DMS 273 treated with DMSO at 0.1 percent for 48 hours (cell line): ENCODE results near the gene MRPL19.

ENCODE experiments used
- DNase-seq: peaks from one replicate; lab custom pipeline; 2025; lab: John Stamatoyannopoulos, UW

The MRPL19 gene

DNA sequence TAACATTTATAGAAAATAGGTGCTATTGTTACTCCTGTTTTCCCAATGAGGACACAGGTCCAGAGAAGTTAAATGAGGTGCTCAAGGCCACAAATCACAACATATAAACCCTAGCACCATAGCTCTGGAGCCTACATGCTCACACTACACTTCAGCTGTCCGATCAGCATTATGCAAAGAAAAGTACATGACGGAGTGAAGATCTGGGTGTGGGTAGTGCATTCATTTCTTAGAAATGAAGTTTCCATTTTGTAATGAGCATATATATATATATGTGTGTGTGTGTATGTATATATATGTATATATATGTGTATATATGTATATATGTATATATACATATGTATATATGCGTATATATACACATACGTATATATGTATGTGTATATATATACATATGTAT is 30.2 kb upstream of the MRPL19 start:
- no peak for DNase-seq

DNA sequence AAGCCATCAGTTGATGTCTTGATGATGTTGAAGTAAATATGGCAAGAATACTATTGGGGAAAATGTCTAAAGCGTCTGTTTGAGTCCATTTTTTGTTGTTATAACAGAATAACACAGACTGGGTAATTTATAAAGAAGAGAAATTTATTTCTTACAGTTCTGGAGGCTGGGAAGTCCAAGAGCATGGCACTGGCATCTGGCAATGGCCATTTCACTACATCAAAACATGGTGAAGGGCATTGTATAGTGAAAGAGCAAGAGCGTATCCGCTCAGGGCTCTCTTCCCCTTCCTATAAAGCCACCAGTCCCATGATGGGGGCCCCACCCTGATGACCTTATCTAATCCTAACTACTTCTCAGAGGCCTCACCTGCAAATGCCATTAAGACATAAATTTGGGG is 29.6 kb upstream of the MRPL19 start:
- DNase-seq: no peak

DNA sequence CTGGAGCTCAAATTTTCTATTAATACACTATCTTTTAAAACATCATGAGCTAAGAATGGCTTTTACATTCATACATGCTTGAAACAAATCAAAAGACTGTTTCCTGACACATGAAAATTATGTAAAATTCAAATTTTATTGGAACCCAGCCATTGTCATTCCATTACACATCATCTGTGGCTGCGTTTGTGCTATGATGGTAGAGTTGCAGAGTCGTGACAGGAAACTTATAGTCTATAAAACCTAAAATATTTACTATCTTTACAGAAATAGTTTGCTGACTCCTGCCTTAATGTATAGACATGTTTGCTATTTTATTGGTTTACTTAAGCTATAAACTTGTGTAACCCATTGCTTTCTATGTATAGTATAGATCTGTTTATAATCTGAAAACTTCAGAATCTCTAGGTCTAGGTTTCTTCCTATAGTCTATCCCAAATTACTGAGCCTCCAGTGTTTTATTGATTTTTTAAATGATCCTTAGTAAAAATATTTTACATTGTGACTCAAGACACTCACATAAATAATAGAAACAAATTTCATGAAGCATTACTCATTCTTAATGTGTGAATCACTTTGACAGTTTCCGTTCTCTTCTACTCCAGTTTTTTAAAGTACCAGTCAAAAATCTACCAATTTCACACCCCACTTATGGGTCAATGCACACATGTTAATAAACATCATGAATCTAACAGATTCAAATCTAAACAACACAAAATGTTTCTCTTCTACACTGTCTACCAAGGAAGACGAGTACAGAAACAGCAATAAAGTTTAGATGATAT is 26.4 kb upstream of the MRPL19 start:
- DNase-seq: no peak

DNA sequence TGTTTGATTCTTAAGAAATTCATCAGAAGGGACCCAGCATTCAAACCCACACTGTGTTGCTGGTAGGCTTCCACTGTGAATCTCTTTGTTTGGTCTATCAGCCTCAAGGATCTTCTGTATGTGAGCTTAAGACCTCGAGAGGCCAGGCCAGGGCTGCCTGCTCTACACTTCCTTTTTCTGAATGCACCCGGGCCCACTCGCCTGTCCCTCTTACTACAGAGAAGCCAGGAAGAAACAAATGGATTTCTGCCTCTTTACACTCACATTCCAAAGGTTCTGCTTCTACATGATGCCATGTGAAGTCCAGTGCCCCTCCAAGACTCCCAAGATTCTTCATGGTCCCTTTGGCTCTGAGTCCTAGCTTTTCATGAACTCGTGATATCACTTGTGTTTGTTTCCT is 25.4 kb upstream of the MRPL19 start:
- DNase-seq: no peak

DNA sequence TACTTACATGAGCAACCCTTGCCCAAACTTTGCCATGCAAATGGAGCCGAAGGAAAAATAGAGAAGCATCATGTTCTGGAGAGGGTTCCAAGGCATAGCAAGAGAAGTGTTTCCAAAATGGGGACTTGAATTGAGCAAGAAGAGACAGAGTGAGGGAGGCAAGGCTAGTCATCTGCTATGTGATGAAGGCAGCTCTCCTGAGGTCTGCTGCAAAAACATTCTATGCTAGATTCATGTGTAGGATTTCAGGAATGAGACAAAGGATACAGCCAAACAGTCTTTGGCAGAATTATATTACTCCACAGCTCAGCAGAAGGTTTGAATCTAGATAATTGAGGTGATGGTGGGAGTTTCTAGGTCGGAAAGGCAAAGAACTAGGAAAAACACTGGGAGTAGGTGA is 24.1 kb upstream of the MRPL19 start:
- no peak for DNase-seq

DNA sequence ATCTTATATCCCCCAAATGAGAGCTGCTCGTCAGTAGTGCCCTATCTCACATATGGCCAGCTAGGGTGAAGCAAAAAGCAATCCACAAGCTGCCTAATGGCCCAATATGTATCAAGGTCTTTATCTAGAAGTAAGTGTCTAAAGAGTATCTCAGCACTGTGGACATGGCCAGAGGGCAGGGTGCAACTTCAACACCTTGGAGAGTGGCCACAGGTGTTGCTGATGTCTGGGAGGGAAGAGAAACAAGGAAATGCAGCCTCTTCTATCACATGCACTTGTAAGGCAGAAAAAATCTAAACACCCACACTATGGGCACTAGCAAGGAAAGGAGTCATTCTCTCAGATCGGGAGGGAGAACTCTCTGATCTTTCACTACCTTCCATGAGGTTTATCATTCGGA is 23.7 kb upstream of the MRPL19 start:
- no peak for DNase-seq

DNA sequence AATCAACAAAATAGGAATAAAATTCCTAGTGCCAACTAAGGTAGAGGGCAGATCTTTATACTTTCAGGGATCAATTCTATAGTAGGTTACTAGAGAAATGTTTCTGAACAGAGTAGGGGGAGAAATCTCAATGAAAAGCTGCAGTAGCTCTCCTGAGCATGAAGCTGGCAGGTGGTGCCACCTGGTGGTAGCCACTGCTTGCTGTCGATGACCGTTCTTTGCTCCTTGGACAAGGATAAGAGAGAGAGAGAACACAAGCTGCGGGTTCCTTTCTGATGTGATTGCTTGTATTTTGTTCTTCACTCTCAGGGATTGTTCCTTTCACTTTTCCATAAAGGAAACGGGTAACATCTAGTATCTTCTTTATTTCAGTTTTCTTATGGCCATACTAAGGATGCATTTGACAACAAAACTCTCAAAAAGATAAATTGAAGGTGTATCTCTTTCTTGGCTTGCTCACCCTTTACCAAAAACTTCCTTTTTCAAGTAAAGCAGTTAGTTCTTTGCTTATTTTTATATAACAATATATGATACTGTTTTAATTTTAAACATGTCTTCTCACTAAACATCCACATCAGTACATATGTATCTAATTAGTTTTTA is 18.6 kb upstream of the MRPL19 start:
- DNase-seq: no peak

DNA sequence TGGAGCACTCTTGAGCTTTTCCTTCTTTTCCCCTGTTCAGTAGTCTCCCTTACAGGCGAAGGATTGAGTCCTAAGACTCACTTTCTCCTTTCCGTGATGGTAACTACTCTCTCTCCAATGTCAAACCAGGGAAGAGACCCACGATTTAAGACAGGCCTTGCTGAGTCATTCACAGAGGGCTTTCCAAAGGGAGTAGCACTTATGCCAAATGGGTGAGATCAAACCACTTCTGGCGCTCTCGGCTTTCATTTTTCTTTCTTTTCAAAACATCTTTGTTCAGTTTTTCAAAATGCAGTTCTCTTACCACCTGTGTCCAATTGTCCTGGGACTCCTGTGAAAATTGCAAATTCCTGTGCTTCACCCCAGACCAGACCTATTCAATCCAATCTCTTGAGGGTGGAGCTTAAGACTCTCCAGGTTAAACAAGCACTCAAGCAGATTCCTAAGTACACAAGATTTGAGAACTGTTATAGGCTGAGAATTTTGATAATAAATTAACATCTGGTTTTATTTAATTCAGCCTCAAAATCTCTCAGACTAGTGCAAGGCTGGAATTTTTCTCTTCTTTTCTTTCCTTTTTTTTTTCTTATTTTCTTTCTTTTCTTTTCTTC is 14.4 kb upstream of the MRPL19 start:
- DNase-seq: no peak

DNA sequence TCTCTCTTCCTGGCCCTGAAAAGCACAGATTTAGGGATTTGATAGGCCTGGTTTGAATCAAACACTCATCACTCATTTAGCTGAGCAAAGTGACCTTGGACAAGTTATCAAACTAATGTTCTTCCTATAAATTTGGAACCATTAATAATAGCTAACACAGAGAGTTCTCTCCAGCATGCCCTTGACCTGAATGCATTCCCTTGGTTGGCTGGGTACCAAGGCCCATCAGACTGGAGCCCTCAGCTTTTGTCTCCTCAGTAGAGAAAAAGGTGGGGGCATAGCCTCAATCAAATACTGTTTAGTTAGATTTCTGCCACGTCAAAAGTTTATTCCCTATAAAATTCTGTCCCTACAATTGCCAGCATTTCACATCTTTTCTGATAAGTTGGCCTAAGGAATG is 13.8 kb upstream of the MRPL19 start:
- no peak for DNase-seq

DNA sequence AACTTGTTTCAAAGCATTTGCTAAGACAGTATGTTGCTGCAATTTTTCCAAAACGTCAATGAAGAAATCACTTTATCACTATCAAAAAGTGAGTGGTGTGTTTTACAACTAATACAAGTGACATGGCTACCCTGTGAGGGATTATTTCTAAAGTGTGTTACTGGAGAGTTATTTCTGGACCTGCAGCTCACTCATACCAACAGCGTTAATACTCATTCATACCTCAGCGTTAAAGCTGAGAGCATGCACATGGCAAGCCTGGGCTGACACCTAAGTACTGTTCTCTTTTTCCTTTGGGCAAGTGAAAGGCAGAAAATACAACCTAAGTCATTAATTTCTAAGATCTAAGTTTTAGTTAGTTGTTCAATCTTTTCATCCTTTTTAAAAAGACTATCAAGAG is 13.0 kb upstream of the MRPL19 start:
- DNase-seq: no peak

DNA sequence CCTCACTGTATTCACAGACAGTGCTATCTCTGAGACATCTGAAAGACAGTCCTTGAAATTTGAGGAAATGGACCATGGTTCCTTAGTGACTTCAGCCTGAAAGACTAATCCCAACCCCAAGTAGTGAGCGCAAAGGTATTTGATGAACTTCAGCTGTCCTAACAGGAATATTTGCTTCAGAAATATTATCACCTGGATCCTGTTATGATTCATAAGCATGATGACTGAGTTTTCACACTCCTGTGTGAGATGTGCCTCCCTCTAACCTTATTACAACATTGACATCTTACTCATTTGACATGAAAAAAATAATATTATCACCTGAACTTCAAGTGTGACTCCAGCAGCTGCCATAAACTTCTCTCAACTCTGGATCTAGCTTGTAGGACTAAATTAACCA is 11.6 kb upstream of the MRPL19 start:
- no peak for DNase-seq

DNA sequence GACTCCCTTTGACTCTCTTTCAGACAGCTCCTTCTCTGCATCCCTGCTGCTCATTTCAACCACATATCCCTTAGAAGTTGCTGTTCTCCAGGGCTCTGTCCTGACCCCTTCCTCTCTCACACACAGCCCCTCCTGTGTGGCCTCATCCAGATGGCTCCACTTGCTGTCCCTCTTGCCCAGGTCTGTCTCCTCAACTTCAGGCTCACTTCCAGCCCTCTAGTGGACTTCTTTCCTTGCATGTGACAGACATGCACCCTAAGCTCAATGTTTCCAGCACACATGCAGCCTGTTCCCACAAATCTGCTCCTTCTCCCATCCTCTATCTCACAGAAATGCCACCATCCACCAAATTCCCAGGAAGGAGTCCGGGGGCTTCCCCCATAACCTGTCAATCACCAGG is 9.0 kb upstream of the MRPL19 start:
- DNase-seq: no peak

DNA sequence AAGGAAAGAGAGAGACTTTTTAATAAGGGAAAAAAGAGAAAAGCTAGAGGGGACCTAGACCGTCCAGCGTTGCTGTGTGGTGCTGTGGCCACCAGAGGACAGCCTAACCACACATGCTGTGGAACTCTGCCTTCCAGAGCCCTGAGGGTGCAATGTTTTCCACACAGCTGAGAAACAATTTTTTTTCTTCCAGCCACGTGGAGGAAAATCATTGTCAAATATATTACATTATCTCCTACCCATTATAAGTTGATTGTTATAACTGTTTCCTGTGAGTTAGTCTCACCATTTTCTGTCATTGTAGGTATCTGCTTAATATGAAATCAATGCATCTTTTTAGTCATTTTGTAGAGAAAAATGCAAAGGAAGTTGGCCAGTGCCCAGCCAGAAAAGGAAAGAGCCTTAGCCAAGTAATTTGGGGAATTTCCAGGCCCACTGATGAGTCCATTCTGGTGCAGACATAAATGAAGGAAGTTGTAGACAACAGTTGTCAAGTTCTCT is 5.9 kb upstream of the MRPL19 start:
- DNase-seq: no peak

DNA sequence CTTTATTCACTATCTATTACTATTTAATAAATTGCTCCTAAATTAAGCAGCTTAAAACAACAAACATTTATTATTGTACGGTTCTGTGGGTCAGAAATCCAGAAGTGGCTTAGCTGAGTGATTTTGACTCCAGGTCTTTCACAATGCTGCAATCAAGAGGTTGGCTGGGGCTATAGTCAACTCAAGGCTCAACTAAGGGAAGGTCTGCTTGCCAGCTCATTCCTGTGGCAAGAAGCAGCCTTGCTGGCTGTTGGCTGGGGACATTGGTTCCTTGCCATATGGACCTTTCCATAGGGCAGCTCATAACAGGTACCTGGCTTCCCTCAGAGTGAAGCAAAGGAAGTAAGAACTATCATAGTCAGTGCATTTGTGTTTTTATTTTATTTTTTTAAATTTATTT is 5.0 kb upstream of the MRPL19 start:
- no peak for DNase-seq

DNA sequence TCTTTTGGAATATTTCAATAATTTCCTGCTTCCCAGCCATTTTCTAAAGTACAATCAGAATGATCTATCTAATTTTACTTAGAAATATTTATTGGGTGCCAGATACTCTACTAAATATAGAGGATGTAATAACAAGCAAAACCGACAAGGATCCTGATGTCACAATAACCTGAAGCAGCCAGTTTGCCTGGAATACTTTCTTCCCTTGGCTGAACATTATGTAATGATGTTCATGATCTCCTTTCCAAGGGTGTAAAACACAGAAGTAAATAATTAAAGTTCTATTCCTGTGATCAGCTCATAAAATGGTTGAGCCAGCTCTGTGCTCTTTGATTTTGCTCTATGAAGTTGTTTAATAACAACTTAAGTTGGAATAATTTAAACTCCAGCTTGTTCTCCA is 2.6 kb upstream of the MRPL19 start:
- DNase-seq: no peak

DNA sequence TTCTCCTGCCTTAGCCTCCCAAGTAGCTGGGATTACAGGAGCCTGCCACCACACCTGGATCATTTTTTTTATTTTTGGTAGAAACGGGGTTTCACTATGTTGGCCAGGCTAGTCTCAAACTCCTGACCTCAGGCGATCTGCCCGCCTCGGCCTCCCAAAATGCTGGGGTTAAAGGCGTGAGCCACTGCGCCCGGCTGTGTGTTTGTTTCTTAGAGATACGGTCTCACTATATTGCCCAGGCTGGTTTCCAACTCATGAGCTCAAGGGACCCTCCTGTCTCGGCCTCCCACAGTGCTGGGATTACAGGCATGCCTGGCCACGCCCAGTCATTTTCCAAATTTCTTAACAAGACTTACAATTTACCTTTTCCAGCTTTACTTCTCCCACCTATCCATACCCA is 940 bp upstream of the MRPL19 start:
- DNase-seq: no peak

DNA sequence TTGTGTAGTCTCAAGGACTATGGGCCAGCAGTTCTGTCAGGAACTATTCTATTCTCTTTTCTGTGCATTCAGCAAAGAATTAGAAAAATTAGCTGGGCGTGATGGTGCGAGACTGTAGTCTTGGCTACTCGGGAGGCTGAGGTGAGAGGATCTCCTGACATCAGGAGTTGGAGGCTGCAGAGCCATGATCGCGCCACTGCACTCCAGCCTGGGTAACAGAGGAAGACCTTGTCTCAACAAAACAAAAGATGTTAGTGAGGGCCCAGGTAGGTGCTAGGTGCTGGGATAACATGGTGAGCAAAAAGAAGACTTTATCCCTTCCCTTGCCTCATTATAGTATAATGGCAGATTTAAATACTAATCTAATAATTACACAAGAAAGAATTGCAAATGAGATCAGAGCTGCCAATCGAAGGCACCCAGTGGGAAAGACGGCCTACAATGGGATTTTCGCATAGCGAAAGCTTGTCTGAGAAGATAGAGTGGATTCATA is 447 bp upstream of the MRPL19 start:
- DNase-seq: no peak

DNA sequence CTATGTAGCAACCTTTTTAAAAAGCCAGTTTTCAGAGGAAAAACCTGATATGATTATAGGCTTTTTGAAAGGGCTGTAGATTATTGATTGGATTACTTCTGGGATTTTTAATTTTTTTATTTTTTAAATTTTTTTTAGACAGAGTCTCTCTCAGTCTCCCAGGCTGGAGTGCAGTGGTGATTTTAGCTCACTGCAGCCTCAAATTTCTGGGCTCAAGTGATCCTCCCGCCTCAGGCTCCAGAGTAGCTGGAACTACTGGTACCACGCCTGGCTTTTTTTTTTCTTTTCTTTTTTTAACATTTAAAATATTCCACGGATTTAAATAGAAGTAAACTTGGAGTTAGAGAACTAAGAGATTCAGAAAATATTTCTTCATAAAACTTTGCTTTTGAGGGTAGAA is 1.2 kb downstream of the MRPL19 start:
- no peak for DNase-seq

DNA sequence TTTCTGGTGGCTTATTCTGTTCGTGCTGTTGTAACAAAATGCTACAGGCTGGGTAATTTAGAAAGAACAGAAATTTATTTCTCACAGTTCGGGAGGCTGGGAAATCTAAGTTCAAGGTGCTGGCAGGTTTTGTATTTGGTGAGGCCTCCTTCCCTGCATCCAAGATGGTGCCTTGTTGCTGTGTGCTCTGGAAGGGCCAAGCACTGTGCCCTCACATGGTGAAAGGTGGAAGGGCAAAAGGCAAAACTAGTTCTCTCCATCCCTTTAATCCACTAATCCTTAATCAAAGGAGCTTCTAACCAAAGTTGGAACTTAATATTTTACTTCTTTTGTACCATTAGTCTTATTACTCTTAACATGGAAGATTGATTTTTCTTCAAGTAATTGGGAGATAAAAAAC is 7.4 kb downstream of the MRPL19 start:
- no peak for DNase-seq

DNA sequence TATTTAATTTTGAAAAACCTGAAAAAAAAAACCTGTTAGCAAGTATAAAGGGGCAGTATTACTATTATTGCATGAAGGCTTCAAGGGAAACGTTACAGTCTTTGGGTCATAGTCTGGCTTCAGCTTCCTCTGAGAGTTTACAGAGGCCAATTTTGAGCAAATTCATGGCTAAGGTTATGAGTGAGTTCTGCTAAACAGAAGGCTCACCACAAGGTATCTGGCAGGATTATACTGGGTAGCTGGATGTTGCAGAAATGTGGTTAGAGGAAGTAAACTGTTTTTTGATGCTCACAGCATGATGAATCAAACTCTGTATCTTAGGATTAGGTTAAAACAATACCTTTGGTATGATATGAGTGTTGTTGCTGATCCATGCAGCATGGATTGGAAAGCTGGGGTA is 9.3 kb downstream of the MRPL19 start:
- DNase-seq: no peak

DNA sequence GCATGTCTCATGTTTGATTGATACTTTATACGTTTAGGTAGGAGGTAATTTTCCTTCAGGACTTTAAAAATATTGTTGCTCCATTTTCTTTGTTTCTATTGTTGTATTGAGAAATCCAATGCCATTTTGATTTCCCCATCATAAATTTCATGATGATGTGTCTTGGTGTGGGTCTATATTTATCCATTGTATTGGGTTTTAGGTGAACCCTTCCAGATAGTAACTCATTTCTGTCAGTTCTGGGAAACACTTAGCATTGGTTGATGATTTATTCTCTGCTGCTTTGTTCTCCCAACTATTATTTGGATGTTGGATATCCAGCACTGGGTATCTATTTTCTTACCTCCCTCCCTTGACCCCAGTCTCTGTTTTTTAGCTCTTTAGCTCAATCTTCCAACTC is 10.0 kb downstream of the MRPL19 start:
- DNase-seq: no peak

DNA sequence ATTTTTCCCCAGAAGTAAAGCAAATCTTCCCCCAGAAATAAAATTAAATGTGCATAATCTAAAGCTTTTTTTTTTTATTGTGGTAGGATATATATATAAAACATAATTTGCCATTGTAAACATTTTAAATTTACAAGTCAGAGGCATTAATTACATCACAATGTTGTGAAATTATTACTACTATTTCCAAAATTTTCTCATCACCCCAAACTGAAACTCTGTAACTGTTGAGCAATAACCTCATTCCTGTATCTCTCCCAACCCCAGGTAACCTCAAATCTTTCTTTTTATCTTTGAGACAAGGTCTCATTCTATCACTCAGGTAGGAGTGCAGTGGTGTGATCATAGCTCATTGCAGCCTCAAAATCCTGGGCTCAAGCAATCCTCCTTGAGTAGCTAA is 11.2 kb downstream of the MRPL19 start:
- DNase-seq: no peak

DNA sequence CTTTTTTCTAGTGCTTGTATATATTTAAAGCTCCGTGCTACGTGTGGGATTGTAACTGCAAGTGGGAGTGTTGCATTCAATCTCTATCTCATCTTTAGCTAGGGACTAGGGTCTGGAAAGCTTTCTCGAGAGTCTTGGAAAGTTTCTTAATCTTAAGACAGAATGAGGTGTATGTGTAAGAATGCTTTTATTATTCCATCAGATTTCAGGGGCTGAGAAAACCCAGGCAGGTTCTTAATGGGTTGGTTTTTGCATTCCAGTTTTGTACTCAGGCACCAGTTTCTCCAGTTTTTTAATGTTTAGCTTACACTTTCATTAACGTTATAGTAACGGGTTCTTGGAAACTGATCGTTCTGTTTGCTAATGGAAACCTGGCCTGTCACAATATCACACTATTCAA is 20.3 kb downstream of the MRPL19 start:
- DNase-seq: no peak
